GM19463 (cell line): ENCODE results near the gene COL5A2.

ENCODE experiments used
- ATAC-seq: cut with Tn5 transposase; IDR thresholded peaks from one replicate; pipeline ENCODE4 v1.9.1; 2021; ENCODE audit warnings: mild to moderate bottlenecking, moderate library complexity; ENCODE audit not compliant: unreplicated experiment

Gene COL5A2

GRCh38 chr2:189008555-189009262 lies 170.9 kb downstream of the COL5A2 start:
- ATAC-seq = no peak

- no peak for ATAC-seq
Observed at GRCh38 chr2:189002079-189002478, 177.5 kb downstream of the COL5A2 start.

GRCh38 chr2:189000221-189000620 lies 179.3 kb downstream of the COL5A2 start:
- no peak for ATAC-seq

- no peak for ATAC-seq
Observed at GRCh38 chr2:188997263-188997662, 182.3 kb downstream of the COL5A2 start.

GRCh38 chr2:188993247-188993646 lies 186.3 kb downstream of the COL5A2 start:
- ATAC-seq = no peak

GRCh38 chr2:188986839-188987238 lies 192.7 kb downstream of the COL5A2 start:
- no peak for ATAC-seq

- no peak for ATAC-seq
Observed at GRCh38 chr2:188984680-188985079, 194.9 kb downstream of the COL5A2 start.

GRCh38 chr2:188984065-188984491 lies 195.5 kb downstream of the COL5A2 start:
- no peak for ATAC-seq

GRCh38 chr2:188983427-188984064 lies 196.0 kb downstream of the COL5A2 start:
- ATAC-seq = no peak
